Peyer's patch (tissue), 4 donors: ENCODE results near the gene MTFMT. TPM values are rescaled to one million over a fixed set of nuclear protein-coding genes. Genes with fewer than 3 reads are reported as not detected.

Experiments
- DNase-seq, 3 donors: peaks; one replicate each; pipeline ENCODE4 v3.0.0-alpha.2; 2017 to 2019
- H3K27ac ChIP-seq, 4 donors: fragments of 200-600 bp; sonication (generic); one replicate each; pipeline ENCODE4 v1.5.1; 2016 to 2019
- H3K27me3 ChIP-seq, 2 donors: fragments of 200-600 bp; sonication (generic); one replicate each; pipeline ENCODE4 v1.5.1; 2019
- H3K36me3 ChIP-seq, 3 donors: fragments of 200-600 bp; sonication (generic); one replicate each; pipeline ENCODE4 v1.5.1; 2016 to 2019
- H3K4me1 ChIP-seq, 4 donors: fragments of 200-600 bp; sonication (generic); one replicate each; pipeline ENCODE4 v1.5.1; 2016 to 2019
- H3K4me3 ChIP-seq, 4 donors: fragments of 200-600 bp; sonication (generic); 1 replicate in 3 of 4; 2 replicates in 1 of 4; pipeline ENCODE4 v1.5.1; 2016 to 2019; ENCODE audit warnings: mild to moderate bottlenecking in 1 of 4
- H3K9me3 ChIP-seq, 4 donors: fragments of 200-600 bp; sonication (generic); one replicate each; pipeline ENCODE4 v1.5.1; 2016 to 2019; ENCODE audit warnings: mild to moderate bottlenecking in 1 of 4
- CTCF ChIP-seq, 6 experiments: fragments of 450-650 bp in 4 of 6; fragments of 200-600 bp in 2 of 6; sonication (generic) in 1 of 6; IDR thresholded peaks; one replicate each; pipeline ENCODE4 v1.5.1; 2017 to 2019; ENCODE audit warnings: antibody characterized with exemption in 6 of 6, mild to moderate bottlenecking in 3 of 6, moderate library complexity in 1 of 6
- POLR2A ChIP-seq, 2 donors: fragments of 450-650 bp; IDR thresholded peaks; one replicate each; pipeline ENCODE4 v1.5.1; 2017; ENCODE audit warnings: antibody characterized with exemption in 2 of 2, mild to moderate bottlenecking in 2 of 2, moderate library complexity in 2 of 2
- total RNA-seq, 4 donors: library from RNA; depleted of rRNA; stranded (reverse); fragments of >200 nt; gene quantifications; one replicate each; pipeline ENCODE4 v1.1.0, GENCODE V29; 2016

Gene MTFMT
- total RNA-seq, 4 donors from 2014 or later = 22.3 to 39.9 (median 36.9) TPM

DNA sequence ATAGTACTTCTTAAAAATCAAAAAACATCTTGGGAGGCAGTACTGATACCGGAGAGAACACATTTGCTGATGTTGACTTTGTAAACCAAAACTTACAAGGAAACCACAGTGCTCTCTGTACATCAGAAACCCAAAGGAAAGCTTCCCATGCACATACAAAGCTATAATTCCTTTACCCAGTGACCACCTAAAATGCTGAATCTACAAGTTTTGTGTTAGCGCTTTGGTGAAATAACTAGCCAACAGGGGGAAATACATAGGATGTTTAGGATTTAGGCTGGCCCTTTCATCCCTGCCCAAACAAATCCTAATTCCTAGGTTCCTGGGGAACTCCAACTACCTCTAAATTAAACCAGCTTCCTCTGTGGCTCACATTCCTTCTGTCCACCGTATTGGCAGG lies 24.4 kb downstream of the MTFMT start:
- Histone ChIP-seq H3K27ac (no peak overlapping the region), H3K4me1 (no peaks in the 10 kb centered on the region), H3K4me3 (no peak overlapping the region), H3K36me3 (peaks cover 0 to 14% (median 0%) of the 10 kb centered on the region in 3 donors), H3K9me3 (no peaks in the 10 kb centered on the region), H3K27me3 (no peaks in the 10 kb centered on the region)
- no peak for DNase-seq
- TF ChIP-seq POLR2A (IDR thresholded peaks at IDR 0.05) (no peak), CTCF (IDR thresholded peaks at IDR 0.05) (no peak)

GRCh38 chr15:64997745-64998375 lies 31.6 kb downstream of the MTFMT start:
- Histone ChIP-seq H3K9me3 (no peaks in the 10 kb centered on the region), H3K27me3 (no peaks in the 10 kb centered on the region), H3K4me1 (no peaks in the 10 kb centered on the region), H3K36me3 (peaks cover 0 to 8% (median 0%) of the 10 kb centered on the region in 3 donors), H3K27ac (no peak overlapping the region), H3K4me3 (no peak overlapping the region)
- no peak for DNase-seq
- TF ChIP-seq POLR2A (IDR thresholded peaks at IDR 0.05) (no peak), CTCF (IDR thresholded peaks at IDR 0.05) (no peak)

DNA sequence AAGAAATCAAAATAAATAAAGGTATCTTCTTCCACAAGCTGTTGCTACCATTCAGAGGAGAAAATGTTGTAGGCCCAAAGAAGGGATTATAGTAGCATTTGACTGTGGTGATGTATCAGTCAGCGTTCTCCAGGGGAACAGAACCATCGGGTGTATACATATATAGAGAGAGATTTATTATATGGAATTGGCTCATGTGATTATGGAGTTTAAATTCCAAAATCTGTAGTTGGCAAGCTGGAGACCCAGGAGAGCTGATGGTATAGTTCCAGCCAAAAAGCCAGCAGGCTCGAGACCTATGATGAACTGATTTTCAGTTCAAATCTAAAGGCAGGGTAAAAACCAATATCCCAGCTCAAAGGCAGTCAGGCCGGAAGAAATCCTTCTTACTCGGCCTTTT lies 32.4 kb downstream of the MTFMT start:
- Histone ChIP-seq H3K27me3 (no peaks in the 10 kb centered on the region), H3K4me1 (no peaks in the 10 kb centered on the region), H3K36me3 (peaks cover 0 to under 1% (median 0%) of the 10 kb centered on the region in 3 donors), H3K4me3 (no peak overlapping the region), H3K9me3 (no peaks in the 10 kb centered on the region), H3K27ac (no peak overlapping the region)
- TF ChIP-seq CTCF (IDR thresholded peaks at IDR 0.05) (no peak), POLR2A (IDR thresholded peaks at IDR 0.05) (no peak)
- DNase-seq = no peak

- no peak for TF ChIP-seq CTCF (IDR thresholded peaks at IDR 0.05)
- no peak for TF ChIP-seq POLR2A (IDR thresholded peaks at IDR 0.05)
- Histone ChIP-seq H3K9me3 (no peaks in the 10 kb centered on the region), H3K36me3 (no peaks in the 10 kb centered on the region), H3K27ac (no peak overlapping the region), H3K4me3 (no peak overlapping the region), H3K27me3 (no peaks in the 10 kb centered on the region), H3K4me1 (peaks cover 0 to 6% (median 0%) of the 10 kb centered on the region in 4 donors)
- no peak for DNase-seq
Measured at GRCh38 chr15:64993290-64993689, 36.1 kb downstream of the MTFMT start.

GRCh38 chr15:64991536-64992135 lies 37.8 kb downstream of the MTFMT start:
- Histone ChIP-seq H3K27me3 (no peaks in the 10 kb centered on the region), H3K9me3 (no peaks in the 10 kb centered on the region), H3K27ac (no peak overlapping the region), H3K4me1 (peaks cover 0 to 16% (median 0%) of the 10 kb centered on the region in 4 donors), H3K4me3 (no peak overlapping the region), H3K36me3 (no peaks in the 10 kb centered on the region)
- TF ChIP-seq CTCF (IDR thresholded peaks at IDR 0.05) (no peak), POLR2A (IDR thresholded peaks at IDR 0.05) (no peak)
- no peak for DNase-seq
